Omental fat pad (tissue), 4 donors: ENCODE data around the gene FMC1. TPM values are rescaled to one million over a fixed set of nuclear protein-coding genes. Genes with fewer than 3 reads are reported as not detected.

Experiments
- ATAC-seq: fragments of 150-250 bp; one replicate; pipeline ENCODE4 v1.9.1; 2016; ENCODE audit warnings: mild to moderate bottlenecking, moderate library complexity; ENCODE audit not compliant: low FRiP score
- DNase-seq: peaks from one replicate; pipeline ENCODE4 v3.0.0-alpha.2; 2019; ENCODE audit warnings: low spot score
- total RNA-seq, 4 donors: library from RNA; depleted of rRNA; stranded (reverse); fragments of >200 nt; gene quantifications; one replicate each; pipeline ENCODE4 v1.1.0, GENCODE V29; 2016
- TF ChIP-seq, protein P1 (sequence below), 3 donors: fragments of 450-650 bp; IDR thresholded peaks; one replicate each; pipeline ENCODE4 v1.5.1; 2016 to 2017; ENCODE audit warnings: antibody characterized with exemption in 3 of 3, mild to moderate bottlenecking in 3 of 3, moderate library complexity in 2 of 3

FMC1 gene
- total RNA-seq, 4 donors from 2014 or later: 4.1 to 23.6 (median 13.7) TPM

DNA sequence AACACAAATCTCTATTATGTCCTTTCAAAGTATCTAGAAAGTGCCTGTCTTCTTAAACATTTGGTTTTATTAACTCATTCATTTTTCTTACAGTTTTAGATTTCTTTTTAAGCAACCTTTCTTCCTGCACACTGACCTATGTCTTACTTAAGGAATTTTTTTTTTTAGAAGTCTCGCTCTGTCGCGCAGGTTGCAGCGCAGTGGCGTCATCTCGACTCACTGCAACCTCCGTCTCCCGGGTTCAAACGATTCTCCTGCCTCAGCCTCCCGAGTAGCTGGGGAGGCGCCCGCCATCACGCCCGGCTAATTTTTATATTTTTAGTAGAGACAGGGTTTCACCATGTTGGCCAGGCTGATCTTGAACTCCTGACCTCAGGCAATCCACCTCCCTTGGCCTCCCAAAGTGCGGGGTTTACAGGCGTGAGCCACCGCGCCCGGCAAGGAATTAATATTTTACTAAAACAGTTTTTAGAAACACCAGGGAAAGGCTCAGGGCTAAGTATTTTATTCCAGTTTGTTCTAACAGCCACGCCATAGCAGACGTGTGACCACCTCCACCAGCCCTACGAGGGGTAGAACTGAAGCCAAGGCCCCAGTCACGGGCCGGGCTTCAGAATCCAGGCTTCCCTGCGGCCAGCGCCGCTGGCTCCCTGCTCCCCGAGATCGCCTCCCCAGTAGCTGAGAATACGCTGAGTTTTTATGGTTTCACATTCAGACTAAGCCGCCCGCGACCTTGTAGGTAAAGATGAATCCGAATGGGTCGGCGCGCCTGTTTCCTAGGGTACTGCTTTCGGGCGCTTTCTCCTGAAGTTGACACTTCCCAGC is 17.6 kb downstream of the FMC1 start:
- peak; percentile 27 for ATAC-seq
- peak; percentile 56 for DNase-seq
- TF ChIP-seq, protein P1, sequence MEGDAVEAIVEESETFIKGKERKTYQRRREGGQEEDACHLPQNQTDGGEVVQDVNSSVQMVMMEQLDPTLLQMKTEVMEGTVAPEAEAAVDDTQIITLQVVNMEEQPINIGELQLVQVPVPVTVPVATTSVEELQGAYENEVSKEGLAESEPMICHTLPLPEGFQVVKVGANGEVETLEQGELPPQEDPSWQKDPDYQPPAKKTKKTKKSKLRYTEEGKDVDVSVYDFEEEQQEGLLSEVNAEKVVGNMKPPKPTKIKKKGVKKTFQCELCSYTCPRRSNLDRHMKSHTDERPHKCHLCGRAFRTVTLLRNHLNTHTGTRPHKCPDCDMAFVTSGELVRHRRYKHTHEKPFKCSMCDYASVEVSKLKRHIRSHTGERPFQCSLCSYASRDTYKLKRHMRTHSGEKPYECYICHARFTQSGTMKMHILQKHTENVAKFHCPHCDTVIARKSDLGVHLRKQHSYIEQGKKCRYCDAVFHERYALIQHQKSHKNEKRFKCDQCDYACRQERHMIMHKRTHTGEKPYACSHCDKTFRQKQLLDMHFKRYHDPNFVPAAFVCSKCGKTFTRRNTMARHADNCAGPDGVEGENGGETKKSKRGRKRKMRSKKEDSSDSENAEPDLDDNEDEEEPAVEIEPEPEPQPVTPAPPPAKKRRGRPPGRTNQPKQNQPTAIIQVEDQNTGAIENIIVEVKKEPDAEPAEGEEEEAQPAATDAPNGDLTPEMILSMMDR (IDR thresholded peaks at IDR 0.05): no peak

DNA sequence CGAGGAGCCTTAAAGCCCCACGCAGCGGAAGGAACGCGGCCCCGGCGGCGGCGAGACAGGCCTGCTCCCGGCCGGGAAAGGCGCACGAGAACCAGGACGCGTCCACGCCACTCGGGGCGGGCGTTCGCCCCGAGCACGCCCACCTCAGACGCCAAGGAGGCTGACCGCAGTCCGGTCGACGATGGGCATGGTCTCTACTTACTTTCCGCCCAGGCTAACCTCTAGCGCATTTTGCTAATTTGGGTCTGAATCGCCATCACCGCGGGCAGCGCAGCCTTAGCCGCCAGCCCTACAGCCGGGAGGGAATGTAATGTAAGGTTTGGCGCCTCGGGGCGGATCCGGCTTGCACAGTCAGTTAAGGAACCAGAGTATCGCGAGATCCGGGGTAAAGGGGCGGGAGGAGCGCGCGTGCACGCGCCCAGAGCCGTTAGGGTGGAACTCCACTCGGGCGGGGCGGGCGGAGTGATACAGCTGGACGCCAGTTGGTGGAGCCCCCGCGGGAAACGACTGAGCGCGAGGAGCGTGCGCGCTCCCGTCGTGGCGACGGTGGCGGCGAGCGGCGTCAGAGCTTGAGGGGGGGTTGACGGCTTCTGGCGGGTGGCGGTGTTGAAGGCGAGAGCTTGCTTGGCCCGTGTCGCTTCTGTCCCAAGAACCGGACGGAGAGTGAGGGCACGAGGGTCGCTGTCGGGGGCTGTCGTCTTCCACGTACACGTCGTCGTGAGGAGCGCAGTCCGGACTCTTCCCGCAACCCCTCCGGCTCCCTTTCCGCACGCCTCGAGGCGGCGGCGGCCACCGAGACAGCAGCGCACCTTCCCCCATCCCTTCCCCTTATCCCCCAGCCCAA is 18.5 kb downstream of the FMC1 start, which contains the start of gene LUC7L2:
Gene LUC7L2, plus strand, starts transcription at position 529 of the 844 bp plus-strand sequence. CDS start 368 bp downstream, outside the sequence.
- ATAC-seq (peak; percentile 98), DNase-seq (peak; percentile 99)
- TF ChIP-seq, protein P1 (IDR thresholded peaks at IDR 0.05): no peak

DNA sequence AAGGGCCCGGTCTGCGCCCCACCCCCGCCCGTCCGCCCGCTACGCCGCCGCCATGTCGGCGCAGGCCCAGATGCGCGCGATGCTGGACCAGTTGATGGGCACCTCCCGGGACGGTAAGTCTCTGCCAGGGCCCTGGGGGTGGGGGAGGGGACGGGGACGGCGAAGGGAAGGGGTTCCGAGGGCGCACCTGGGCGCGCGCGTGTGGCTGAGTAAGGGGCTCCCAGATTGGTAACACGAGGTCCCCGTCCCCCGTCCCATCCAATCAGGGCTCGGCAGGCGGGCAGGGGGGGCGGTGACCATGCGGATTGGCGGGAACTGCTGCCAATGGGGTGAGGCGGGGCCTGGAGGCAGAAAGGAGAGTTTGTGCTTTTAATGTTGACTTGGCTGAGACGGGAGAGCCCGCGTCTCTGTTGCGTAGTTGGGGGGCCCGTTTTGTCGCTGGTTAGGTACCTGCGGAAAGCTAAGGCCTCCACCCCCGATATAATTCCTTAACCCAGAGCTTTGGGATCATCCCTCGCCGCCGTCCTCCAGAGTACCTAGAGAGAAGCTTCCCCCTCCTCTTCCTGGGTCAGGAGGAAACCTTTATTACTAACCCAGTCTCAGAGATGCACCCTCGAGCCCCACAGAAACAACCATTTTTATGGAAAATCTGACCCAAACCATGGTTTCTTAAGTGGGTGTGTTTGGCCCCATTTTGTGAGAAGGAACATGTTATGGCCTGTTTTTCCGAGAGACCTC is 19.2 kb downstream of the FMC1 start:
- ATAC-seq (peak; percentile 93), DNase-seq (peak; percentile 91)
- TF ChIP-seq, protein P1 (IDR thresholded peaks at IDR 0.05): no peak

DNA sequence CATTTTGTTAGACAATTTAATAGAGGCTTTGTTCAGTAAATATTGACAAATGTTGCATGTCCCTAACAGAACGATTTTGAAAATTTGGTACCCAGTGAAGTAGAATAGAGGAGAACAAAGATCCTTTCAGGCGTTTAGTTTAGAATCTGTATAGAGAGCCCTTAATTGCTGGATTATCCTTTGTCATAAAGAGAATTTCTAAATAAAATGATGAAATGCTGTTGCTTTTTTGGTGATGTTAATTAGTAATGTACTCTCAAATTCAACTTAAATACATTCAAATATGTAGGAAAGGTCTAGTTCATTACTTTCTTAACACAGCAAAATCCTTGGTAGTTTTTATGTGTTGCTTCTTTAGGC is 19.8 kb downstream of the FMC1 start:
- DNase-seq (no peak), ATAC-seq (no peak)
- TF ChIP-seq, protein P1 (IDR thresholded peaks at IDR 0.05): no peak

DNA sequence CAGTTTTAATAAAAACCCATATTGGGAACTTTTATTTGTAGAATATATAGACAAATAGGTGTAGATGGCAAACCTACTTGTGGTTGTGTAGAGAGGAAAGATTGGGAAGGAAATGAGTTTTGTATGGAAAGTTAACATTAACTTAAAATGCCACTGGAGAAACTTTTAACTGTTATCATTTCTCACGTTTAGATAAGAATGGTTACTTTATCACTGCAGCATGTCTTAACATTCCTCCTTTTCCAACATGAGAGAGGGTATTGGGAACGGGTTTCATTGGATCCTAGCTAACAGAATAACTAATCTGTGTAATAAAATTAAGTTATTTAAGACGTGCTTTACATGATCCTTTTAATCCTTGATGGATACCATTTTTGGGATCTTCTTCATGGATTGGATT is 20.4 kb downstream of the FMC1 start:
- TF ChIP-seq, protein P1 (IDR thresholded peaks at IDR 0.05): no peak
- ATAC-seq (no peak), DNase-seq (no peak)

DNA sequence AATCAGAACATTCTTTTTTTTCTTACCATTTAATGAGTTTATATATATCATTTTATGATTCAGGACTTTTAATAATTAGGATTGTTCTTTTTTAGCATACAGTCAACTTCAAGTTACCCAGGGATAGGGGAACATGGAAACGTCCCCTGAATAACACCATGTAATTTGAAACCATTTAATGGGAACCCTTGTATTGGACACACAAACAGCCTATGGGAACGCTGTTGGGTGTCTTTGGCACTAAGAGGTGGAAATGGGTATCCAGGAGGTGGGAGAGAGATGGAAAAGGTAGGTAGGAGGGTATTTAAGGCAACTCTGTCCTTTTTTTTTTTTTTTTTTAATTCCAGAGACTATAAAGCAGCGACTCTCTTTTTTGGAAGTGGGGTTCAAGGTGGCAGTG is 21.2 kb downstream of the FMC1 start:
- DNase-seq (no peak), ATAC-seq (no peak)
- TF ChIP-seq, protein P1 (IDR thresholded peaks at IDR 0.05): no peak
